HepG2 (cell line): ENCODE data around the gene SPATA32. TPM values are rescaled to one million over a fixed set of nuclear protein-coding genes. Genes with fewer than 3 reads are reported as not detected.

Experiments
- ATAC-seq: fragments of 200-7000 bp; cut with Tn5 transposase; 3 replicates; pipeline ENCODE4 v1.9.1; 2020; ENCODE audit warnings: mild to moderate bottlenecking, moderate library complexity
- BruUV-seq: library from RNA; stranded (reverse); fragments of 400-500 nt; replicated peaks from 2 replicates; lab custom pipeline; 2021; lab: Mats Ljungman, UMichigan
- CTCF ChIA-PET: fragments of 300-600 bp; formaldehyde crosslinking; extraction: SDS; loops from one replicate; lab custom pipeline; 2021; ENCODE audit warnings: low total read pairs, inconsistent platforms, low intra/inter-chr PET ratio; lab: Yijun Ruan, JAX
- POLR2A ChIA-PET: fragments of 350-600 bp; sonication (Branson Sonifier 250); formaldehyde crosslinking; loops from one replicate; lab custom pipeline; 2020; ENCODE audit warnings: antibody characterized with exemption, inconsistent platforms; lab: Yijun Ruan, JAX
- DNase-seq: peaks from one replicate; pipeline ENCODE4 v3.0.0-alpha.2; 2015; ENCODE audit warnings: low spot score
- FAIRE-seq: peaks from 3 replicates; lab custom pipeline; 2011; peaks lifted over from hg19 to GRCh38; lab: Jason Lieb, UNC
- H2AFZ ChIP-seq: one replicate; pipeline ENCODE4 v1.6.1; 2011; ENCODE audit warnings: low read length, inconsistent platforms
- H3K27ac ChIP-seq: fragments of 300-600 bp; 3 replicates; pipeline ENCODE4 v1.8.0; 2011; ENCODE audit warnings: mixed run types, mild to moderate bottlenecking, mixed read lengths, low read length, inconsistent platforms; ENCODE audit not compliant: insufficient read depth; ENCODE audit errors: extremely low read length
- H3K27me3 ChIP-seq, 2 experiments: fragments of 200-600 bp in 1 of 2; 2 replicates in 1 of 2; 3 replicates in 1 of 2; pipeline versions ENCODE4 v1.6.0 to v1.8.0; 2011; ENCODE audit warnings: low read length in 2 of 2, mild to moderate bottlenecking in 2 of 2, moderate library complexity in 2 of 2, inconsistent platforms in 1 of 2; ENCODE audit not compliant: insufficient read depth in 2 of 2, control insufficient read depth in 1 of 2
- H3K36me3 ChIP-seq, 2 experiments: fragments of 200-600 bp in 1 of 2; replicated peaks in 1 of 2; 2 replicates in 1 of 2; 3 replicates in 1 of 2; pipeline versions ENCODE4 v1.5.1 to v1.8.0; 2011; ENCODE audit warnings: low read length in 2 of 2, inconsistent platforms in 1 of 2; ENCODE audit not compliant: insufficient read depth in 2 of 2, control insufficient read depth in 1 of 2
- H3K4me1 ChIP-seq: 2 replicates; pipeline ENCODE4 v1.5.1; 2012; ENCODE audit warnings: low read length, inconsistent platforms; ENCODE audit not compliant: insufficient read depth
- H3K4me2 ChIP-seq: 2 replicates; pipeline ENCODE4 v1.6.0; 2011; ENCODE audit warnings: low read depth, low read length, inconsistent platforms
- H3K4me3 ChIP-seq, 3 experiments: fragments of 200-600 bp in 1 of 3; sonication (generic), shearing (Covaris generic) in 1 of 3; replicated peaks in 1 of 3; 2 replicates each; pipeline ENCODE4 v1.5.1; 2011 to 2016; ENCODE audit warnings: low read length in 3 of 3, inconsistent platforms in 2 of 3, low read depth in 2 of 3, mild to moderate bottlenecking in 2 of 3, control low read depth in 1 of 3, mixed read lengths in 1 of 3; ENCODE audit not compliant: insufficient read depth in 1 of 3
- H3K79me2 ChIP-seq: one replicate; pipeline ENCODE4 v1.6.1; 2011; ENCODE audit warnings: low read length, inconsistent platforms; ENCODE audit not compliant: insufficient read depth
- H3K9ac ChIP-seq: 2 replicates; pipeline ENCODE4 v1.6.0; 2011; ENCODE audit warnings: mild to moderate bottlenecking, low read depth, low read length, inconsistent platforms; ENCODE audit not compliant: insufficient read depth
- H3K9me3 ChIP-seq: 2 replicates; pipeline ENCODE4 v1.5.1; 2012; ENCODE audit warnings: mild to moderate bottlenecking, low read length
- H4K20me1 ChIP-seq: 2 replicates; pipeline ENCODE4 v1.6.0; 2011; ENCODE audit warnings: inconsistent platforms, mild to moderate bottlenecking, low read length, moderate library complexity; ENCODE audit not compliant: insufficient read depth
- ATF3 ChIP-seq: sonication (generic); formaldehyde crosslinking; IDR thresholded peaks from 2 replicates; pipeline ENCODE4 v1.4.0; 2020; ENCODE audit warnings: missing genetic modification reagents
- GTF3A ChIP-seq: sonication (generic); formaldehyde crosslinking; conservative IDR thresholded peaks from 2 replicates; pipeline ENCODE4 v1.4.0; 2020; ENCODE audit warnings: mild to moderate bottlenecking, missing genetic modification reagents
- HMGXB4 ChIP-seq, 2 experiments: sonication (generic) in 1 of 2; formaldehyde crosslinking in 1 of 2; IDR thresholded peaks; 2 replicates each; pipeline versions ENCODE4 v1.4.0 to v1.6.1; 2018 to 2020; ENCODE audit warnings: missing genetic modification reagents in 2 of 2, borderline replicate concordance in 1 of 2, low read depth in 1 of 2, mild to moderate bottlenecking in 1 of 2, missing biosample characterization in 1 of 2
- PRDM15 ChIP-seq: sonication (generic); formaldehyde crosslinking; IDR thresholded peaks from 2 replicates; pipeline ENCODE4 v1.4.0; 2020; ENCODE audit warnings: missing genetic modification reagents
- RNF219 ChIP-seq: sonication (generic); formaldehyde crosslinking; IDR thresholded peaks from 2 replicates; pipeline ENCODE4 v1.5.0; 2020; ENCODE audit warnings: mild to moderate bottlenecking, missing genetic modification reagents
- SMYD3 ChIP-seq: sonication (generic); formaldehyde crosslinking; IDR thresholded peaks from 2 replicates; pipeline ENCODE4 v1.8.1; 2023; ENCODE audit warnings: mild to moderate bottlenecking, missing genetic modification reagents
- TOE1 ChIP-seq: sonication (generic); formaldehyde crosslinking; IDR thresholded peaks from 2 replicates; pipeline ENCODE4 v1.4.0; 2020; ENCODE audit warnings: mild to moderate bottlenecking, missing genetic modification reagents
- U2AF2 ChIP-seq: fragments of 200-400 bp; formaldehyde crosslinking; IDR thresholded peaks from 2 replicates; pipeline ENCODE4 v1.6.1; 2017; ENCODE audit warnings: low read depth, mild to moderate bottlenecking, low read length
- ZNF121 ChIP-seq: sonication (generic); formaldehyde crosslinking; IDR thresholded peaks from 2 replicates; pipeline ENCODE4 v1.5.0; 2020; ENCODE audit warnings: mild to moderate bottlenecking, missing genetic modification reagents
- ZNF251 ChIP-seq: sonication (generic); formaldehyde crosslinking; IDR thresholded peaks from 2 replicates; pipeline ENCODE4 v1.9.0; 2021; ENCODE audit warnings: mild to moderate bottlenecking, missing genetic modification reagents
- ZNF263 ChIP-seq: sonication (generic); formaldehyde crosslinking; IDR thresholded peaks from 2 replicates; pipeline ENCODE4 v1.4.0; 2020; ENCODE audit warnings: missing genetic modification reagents
- ZNF501 ChIP-seq: sonication (generic); formaldehyde crosslinking; IDR thresholded peaks from 2 replicates; pipeline ENCODE4 v1.5.1; 2020; ENCODE audit warnings: mild to moderate bottlenecking, moderate library complexity, missing genetic modification reagents
- ZNF749 ChIP-seq: sonication (generic); formaldehyde crosslinking; IDR thresholded peaks from 2 replicates; pipeline ENCODE4 v1.8.0; 2022; ENCODE audit warnings: mild to moderate bottlenecking, missing genetic modification reagents, moderate library complexity, borderline replicate concordance
- ZSCAN31 ChIP-seq: sonication (generic); formaldehyde crosslinking; IDR thresholded peaks from 2 replicates; pipeline ENCODE4 v1.5.0; 2020; ENCODE audit warnings: low read depth, mild to moderate bottlenecking, missing genetic modification reagents
- WGBS: methylation state at CpG from one replicate; pipeline ENCODE4 v1.1.6; 2017; ENCODE audit warnings: low lambda C conversion rate; 5-methylcytosine and 5-hydroxymethylcytosine counted together
- in situ Hi-C: cut with HindIII; loops from 2 replicates; pipeline ENCODE4 v1.10.0; 2017; ENCODE audit warnings: low pct_unique_long_range_greater_than_20kb; ENCODE audit not compliant: extremely low pct_ligation_motif_present
- intact Hi-C: fragments of 100-400 bp; cut with micrococcal nuclease; formaldehyde crosslinking; loops from one replicate; pipeline ENCODE4 v1.10.0; 2022; ENCODE audit not compliant: unreplicated experiment
- polyA plus RNA-seq, 8 experiments: library from polyadenylated mRNA; depleted of rRNA in 3 of 8; stranded (reverse) in 7 of 8; unstranded in 1 of 8; fragments of >200 nt; fragmentation: Illumina TruSeq in 4 of 8; extraction: Trizol in 4 of 8; gene quantifications; 2 replicates each; pipeline versions ENCODE4 v1.2.1 to v1.2.3, GENCODE V29; 2011 to 2016; ENCODE audit warnings: low read depth in 4 of 8, missing spikeins in 1 of 8, mixed read lengths in 1 of 8; ENCODE audit not compliant: insufficient read depth in 1 of 8
- total RNA-seq, 5 experiments: library from RNA; depleted of rRNA; stranded (reverse); fragments of >200 nt; fragmentation: Illumina TruSeq; extraction: Trizol; gene quantifications; 2 replicates each; pipeline ENCODE4 v1.2.3, GENCODE V29; 2016; ENCODE audit warnings: low read depth in 1 of 5

Gene SPATA32
- total and polyA plus RNA-seq, 2 of the 13 experiments (the other 11 are each of a cell fraction or from before 2014, with no cell fraction given) = not detected

- TF ChIP-seq RNF219 (CRISPR knock-in tag) (no peak), ZNF263 (CRISPR knock-in tag) (no peak), PRDM15 (CRISPR knock-in tag) (no peak)
Measured at GRCh38 chr17:45296833-45297124, 34.9 kb upstream of the SPATA32 start (continued).

- Histone ChIP-seq H3K4me2 (no peak overlapping the region), H3K9ac (no peak overlapping the region), H3K4me1 (peaks cover 27% of the 10 kb centered on the region), H3K27me3 (no peaks in the 10 kb centered on the region), H3K36me3 (no peaks in the 10 kb centered on the region), H3K9me3 (no peaks in the 10 kb centered on the region), H2AFZ (no peak overlapping the region), H3K27ac (no peak overlapping the region), H4K20me1 (no peaks in the 10 kb centered on the region), H3K79me2 (peaks cover 27% of the 10 kb centered on the region), H3K4me3 (no peak overlapping the region)
- WGBS = 94% methylated on average over 7 of the region's 7 CpGs
- intact Hi-C loops = no loop called here
- in situ Hi-C loops = no loop called here
- ChIA-PET POLR2A (no interaction called here), CTCF (no interaction called here)
- no peak for DNase-seq
- no peak for ATAC-seq
- BruUV-seq = no TSS peak
- FAIRE-seq = no peak
- TF ChIP-seq ZNF251 (CRISPR knock-in tag) = no peak
- TF ChIP-seq TOE1 (CRISPR knock-in tag) = no peak
- TF ChIP-seq ZNF501 (CRISPR knock-in tag) = no peak
- no peak for TF ChIP-seq ATF3 (CRISPR knock-in tag)
- TF ChIP-seq ZSCAN31 (CRISPR knock-in tag) = no peak
- 0 out of 2 replicates have a peak, but pooled peaks have one; percentile 34 for TF ChIP-seq GTF3A (CRISPR knock-in tag)
- TF ChIP-seq U2AF2 = no peak
- TF ChIP-seq ZNF121 (CRISPR knock-in tag) = 0 out of 2 replicates have a peak, but pooled peaks have one; percentile 26
- no peak for TF ChIP-seq ZNF749 (CRISPR knock-in tag)
- TF ChIP-seq HMGXB4 (CRISPR knock-in tag; IDR thresholded peaks at IDR 0.05; ENCODE audit: borderline replicate concordance in 1 of 2, low read depth in 1 of 2) = no peak
- no peak for TF ChIP-seq SMYD3 (CRISPR knock-in tag)
Measured at GRCh38 chr17:45296003-45296832, 34.3 kb upstream of the SPATA32 start.
